GM19455 (cell line): Measurements from ENCODE around the gene CCDC40.

ENCODE experiments used
- ATAC-seq: cut with Tn5 transposase; IDR thresholded peaks from one replicate; pipeline ENCODE4 v1.9.1; 2021; ENCODE audit not compliant: unreplicated experiment

The CCDC40 gene

DNA sequence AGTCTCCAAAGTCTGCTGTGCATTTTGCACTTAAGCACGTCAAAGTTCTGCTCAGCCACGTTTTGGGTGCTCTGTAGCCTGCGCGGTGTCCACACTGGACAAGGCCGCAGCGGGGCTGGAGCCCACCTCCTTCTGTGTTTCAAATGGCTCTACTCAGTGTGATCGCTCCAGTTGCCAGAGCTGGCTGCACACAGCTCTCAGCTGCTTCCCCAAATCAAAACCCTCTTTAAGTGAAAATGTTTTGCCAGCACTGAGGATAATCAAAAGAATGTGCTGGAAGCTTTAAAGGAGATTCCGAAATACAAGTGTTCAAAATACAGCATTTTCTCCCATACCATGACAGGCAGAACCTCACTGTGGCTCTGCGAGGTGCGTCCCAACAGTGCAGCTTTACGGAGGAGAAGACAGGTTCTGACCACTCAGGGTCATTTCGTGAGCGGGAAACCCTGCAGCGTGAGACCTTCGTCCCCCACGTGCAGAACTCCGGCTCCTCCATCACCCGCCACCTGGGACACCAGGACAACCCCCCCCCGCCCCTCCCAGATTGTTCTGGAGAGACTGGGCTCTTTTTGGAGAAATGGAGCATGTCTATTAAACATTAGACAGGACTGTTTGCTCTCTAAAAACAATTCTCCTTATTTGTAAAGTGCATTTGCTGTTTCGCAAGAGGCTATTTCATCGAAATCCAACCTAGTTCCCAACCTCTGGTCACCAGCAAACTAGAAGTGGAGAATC lies 17.4 kb upstream of the CCDC40 start:
- ATAC-seq: no peak

DNA sequence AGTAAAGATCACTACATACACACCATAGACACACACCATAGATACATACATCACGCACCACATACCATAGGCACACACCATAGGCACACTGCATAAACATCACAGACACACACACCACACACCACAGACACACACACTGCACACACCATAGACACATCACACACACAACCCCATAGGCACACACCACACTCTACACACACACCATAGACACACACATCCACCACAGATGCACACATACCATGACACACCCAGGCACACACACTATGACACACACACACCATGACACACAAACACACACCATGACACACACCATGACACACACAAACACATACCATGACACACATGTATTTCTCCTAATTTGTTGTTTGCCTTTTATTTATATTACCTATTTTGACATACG lies 14.8 kb upstream of the CCDC40 start:
- no peak for ATAC-seq

- ATAC-seq: no peak
These were observed 12.8 kb upstream of the CCDC40 start for GRCh38 chr17:80023481-80024205.

DNA sequence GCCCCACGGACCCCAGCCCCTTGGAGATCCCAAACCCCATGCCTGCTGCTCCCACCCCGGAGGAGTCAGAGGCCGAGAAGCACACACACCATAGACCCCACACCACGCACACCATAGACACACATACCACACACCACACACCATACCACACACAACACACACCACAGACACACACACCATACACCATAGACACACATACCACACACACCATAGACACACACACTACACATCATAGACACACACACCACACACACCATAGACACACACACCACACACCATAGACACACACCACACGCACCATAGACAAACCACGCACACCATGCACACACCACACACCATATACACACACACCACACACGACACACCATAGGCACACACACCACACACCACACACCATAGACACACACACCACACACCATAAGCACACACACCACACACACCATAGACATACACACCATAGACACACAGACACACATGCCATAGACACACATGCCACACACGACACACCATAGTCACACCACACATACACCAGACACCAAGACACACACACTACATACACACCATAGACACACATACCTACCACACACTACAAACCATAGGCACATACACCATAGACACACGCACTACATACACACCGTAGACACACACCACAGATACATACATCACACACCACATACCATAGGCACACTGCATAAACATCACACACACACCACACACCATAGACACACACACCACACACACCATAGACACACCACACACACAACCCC lies 12.1 kb upstream of the CCDC40 start:
- ATAC-seq: no peak

DNA sequence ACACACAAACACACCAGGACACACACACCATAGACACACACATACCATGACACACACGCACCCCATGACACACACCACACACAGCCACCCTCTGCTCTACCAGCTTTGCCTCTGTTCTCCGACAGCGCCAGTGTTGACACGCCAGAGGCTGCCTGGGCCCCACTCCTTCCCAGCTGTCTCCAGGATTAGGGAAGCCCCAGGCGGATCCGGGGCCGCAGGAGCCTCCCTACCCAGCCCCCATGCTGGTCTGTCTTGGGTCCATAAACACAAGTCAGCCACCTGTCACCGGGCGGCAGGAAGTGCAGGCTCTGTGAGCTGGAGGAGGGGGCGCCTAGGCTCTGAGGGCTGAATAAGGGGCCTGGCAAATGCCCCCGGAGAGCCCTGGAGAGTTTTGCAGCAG lies 11.3 kb upstream of the CCDC40 start:
- no peak for ATAC-seq

- no peak for ATAC-seq
These were observed 10.6 kb upstream of the CCDC40 start for GRCh38 chr17:80025796-80026195.

GRCh38 chr17:80026359-80027042 lies 9.9 kb upstream of the CCDC40 start:
- no peak for ATAC-seq

- ATAC-seq: no peak
These were observed 9.4 kb upstream of the CCDC40 start for GRCh38 chr17:80027043-80027435.

DNA sequence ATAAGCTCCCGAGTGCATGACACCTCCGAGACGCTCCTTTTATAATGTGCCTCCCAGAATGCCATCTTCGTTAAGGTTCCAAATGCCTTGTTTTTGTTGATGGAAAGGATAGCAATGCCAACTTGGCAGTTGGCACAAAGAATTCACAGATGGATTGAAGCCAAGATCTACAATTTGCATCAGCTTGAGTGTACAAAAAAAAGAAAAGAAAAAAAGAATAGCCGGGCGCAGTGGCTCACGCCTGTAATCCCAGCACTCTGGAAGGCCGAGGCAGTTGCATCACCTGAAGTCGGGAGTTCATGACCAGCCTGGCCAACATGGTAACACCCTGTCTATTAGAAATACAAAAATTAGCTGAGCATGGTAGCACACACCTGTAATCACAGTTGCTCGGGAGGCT lies 8.4 kb upstream of the CCDC40 start:
- ATAC-seq: no peak

DNA sequence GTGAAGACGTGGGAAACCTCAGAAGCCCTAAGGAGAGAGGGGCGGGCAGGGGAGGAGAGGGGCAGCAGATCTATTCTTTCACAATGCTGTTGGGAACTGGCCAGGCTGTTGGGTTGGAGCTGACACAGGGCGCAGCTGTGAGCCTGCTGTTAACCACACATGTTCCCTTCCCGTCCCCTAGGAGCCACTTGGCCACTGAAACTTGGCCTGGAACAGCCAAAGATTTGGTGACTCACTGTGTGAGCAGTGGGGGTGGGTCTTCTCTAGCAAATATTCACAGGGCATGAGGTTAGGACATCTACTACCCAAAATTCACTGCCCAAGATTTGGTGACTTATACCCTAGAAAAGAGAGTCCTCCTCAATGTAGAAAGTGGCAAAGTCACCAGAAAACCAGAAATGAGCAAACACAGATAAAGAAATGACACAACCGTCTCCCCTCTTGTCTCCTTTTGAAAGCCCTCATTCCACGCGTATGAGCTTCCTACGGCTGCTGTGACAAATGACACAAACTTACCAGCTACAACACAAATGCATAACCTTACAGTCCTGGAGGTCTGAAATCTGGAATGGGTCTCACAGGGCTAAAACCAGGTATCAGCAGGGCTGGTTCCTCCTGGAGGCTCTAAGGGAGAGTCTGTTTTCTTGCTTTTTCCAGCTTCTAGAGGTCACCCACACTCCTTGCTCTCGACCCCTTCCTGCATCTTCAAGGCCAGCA lies 7.0 kb upstream of the CCDC40 start:
- ATAC-seq: no peak

- ATAC-seq: no peak
These were observed 5.6 kb upstream of the CCDC40 start for GRCh38 chr17:80030730-80031410.

GRCh38 chr17:80031691-80032430 lies 4.6 kb upstream of the CCDC40 start:
- no peak for ATAC-seq

DNA sequence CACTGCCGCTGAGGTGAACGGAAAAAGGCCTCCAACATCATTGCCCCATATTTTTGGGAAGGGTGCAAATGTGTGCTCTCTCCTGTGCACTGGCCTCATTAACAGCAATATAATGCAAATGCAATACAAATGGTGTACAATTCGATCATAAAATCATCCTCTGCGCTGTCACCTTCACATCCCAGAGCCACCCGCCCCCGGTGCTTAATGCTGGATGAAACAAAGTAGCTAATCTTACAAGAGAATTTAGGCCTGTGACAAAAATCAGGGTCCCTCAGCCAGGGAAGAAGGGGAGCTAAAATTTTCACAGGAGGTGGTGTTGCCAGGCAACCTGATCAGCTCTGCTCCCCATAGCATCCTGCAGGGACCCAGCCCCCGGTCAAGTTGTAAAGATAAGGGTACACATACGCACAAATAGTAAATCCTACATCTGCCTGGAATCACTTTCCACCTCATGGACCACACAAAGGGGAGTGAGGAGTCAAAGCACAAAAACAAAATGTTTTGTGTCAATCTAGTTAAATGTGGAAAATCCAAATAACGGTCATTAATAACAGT lies 3.7 kb upstream of the CCDC40 start:
- ATAC-seq: no peak

- ATAC-seq: no peak
These were observed 2.6 kb upstream of the CCDC40 start for GRCh38 chr17:80033840-80034239.

DNA sequence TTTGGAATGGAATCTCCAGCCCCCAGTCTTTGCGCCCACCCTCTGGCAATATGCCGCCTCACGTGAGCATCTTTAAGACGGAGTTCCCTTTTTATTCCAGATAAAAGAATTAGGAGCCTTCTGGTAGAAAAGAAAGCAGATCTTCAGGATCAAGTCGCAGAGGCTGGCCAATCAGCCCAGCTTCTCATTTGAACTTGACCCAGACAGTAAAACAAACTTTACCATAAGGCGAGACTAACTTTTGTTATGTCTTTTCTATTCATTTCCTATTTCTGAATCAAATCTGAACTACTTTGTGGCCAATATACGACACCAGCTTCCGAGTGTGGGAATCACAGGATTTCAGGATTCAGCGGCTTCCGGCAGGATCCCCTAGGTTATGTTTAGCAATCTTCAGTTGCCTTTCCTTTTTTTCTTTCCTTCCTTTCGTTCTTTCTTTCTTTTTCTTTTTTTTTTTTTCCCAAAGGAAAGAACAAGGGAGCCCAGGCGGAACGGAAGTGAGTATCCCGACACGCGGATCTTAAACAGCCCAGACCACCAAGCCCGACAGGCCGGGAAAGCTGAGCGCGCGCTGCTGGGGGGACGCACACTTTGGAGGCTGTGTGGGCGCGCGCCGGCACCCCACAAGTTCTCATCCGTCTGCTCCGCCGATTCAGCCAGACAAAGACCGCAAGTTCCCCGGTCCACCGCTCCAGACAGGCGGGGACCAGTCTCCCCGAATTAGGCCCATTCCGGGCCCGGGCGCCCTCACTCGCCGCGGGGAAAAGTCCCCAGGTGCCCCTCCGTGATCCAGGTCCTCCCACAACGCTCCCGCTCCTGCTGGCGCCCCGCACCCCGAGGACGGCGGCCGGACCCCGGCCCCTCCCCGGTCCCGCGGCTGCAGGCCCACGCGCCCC lies 1.4 kb upstream of the CCDC40 start:
- ATAC-seq: peak; percentile 17

GRCh38 chr17:80035687-80035936 lies 830 bp upstream of the CCDC40 start, which contains the start of gene TBC1D16:
Gene TBC1D16 (minus strand): TSS chr17:80035872. CDS start chr17:80013547, 22,325 bp downstream.
- ATAC-seq: peak; percentile 21

DNA sequence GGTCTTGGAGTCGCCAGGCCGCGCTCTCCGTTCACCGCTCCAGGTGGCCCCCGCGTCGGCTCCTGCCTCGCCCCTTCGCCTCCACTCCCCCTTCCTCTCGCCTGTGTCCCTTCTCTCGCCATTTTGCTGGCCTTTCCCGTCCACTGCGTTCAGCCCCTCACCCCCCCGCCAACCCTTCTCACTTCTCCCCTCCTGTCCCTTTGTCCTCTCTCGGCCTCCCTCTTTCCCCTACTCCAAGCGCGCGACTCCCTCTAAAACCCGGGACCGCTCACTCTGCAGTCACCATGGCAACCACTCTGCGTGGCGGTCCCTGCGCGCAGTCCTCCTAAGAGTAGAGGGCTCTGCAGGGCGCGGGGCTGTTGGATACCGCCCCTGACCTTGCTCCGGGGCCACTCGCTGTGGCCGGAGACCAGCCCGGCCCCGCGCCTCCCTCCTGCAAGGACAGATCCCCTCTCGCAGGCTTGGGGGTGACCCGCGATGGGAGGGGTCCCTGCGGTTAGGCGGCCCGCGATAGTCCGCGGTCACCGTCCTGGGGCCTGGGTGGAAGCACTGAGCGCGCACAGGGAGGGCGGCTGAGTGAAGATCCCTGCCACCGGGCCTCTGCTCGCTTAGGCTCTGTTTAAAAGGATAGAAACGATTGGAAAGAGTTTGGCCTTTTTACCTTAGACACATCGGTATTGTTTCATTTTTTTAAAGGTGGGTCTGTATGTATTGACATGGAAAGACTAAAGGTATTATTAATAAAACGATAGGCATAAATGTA lies 454 bp downstream of the CCDC40 start:
- ATAC-seq: no peak

- no peak for ATAC-seq
These were observed 7.5 kb downstream of the CCDC40 start for GRCh38 chr17:80043963-80044362.
